DMS114 treated with DMSO at 0.1 percent for 48 hours (cell line): Measurements from ENCODE around the gene TMEM18.

Source experiments
- DNase-seq: peaks from one replicate; lab custom pipeline; 2025; ENCODE audit not compliant: unreplicated experiment; lab: John Stamatoyannopoulos, UW

Gene TMEM18

GRCh38 chr2:621303-622099 lies 55.7 kb downstream of the TMEM18 start:
- no peak for DNase-seq

- DNase-seq = no peak
Observed at GRCh38 chr2:620471-621302, 56.5 kb downstream of the TMEM18 start.

- no peak for DNase-seq
Observed at GRCh38 chr2:620004-620403, 57.2 kb downstream of the TMEM18 start.

- DNase-seq = no peak
Observed at GRCh38 chr2:618422-618990, 58.7 kb downstream of the TMEM18 start.

GRCh38 chr2:618005-618404 lies 59.2 kb downstream of the TMEM18 start:
- no peak for DNase-seq
